Measurements from ENCODE around the gene LRIG3. TPM values are rescaled to one million over a fixed set of nuclear protein-coding genes. Genes with fewer than 3 reads are reported as not detected.

LRIG3 gene
- total and polyA plus RNA-seq, 9 of the 15 experiments (the other 6 are each of a cell fraction or from before 2014, with no cell fraction given): 0.18 TPM; not detected in 8

DNA sequence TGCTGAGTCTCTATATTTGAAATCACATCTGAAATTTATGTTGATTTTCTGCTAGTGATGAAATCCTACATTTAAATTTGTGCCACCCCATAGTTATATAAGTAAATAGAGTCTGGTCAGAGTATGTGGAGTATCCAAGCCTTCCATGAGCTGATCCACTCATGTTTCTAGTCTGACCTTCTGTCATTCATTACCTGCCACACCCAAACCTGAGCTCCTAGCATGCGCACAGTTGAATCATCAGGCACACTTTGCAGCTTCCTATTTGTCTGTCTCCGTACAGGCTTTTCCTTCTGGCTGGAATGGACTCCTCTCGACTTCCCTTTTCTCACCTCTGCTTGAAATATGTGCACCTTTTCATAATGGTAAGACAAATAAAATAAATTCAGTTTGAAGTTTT is 45.3 kb upstream of the LRIG3 start (continued):
- TF ChIP-seq, protein P1, sequence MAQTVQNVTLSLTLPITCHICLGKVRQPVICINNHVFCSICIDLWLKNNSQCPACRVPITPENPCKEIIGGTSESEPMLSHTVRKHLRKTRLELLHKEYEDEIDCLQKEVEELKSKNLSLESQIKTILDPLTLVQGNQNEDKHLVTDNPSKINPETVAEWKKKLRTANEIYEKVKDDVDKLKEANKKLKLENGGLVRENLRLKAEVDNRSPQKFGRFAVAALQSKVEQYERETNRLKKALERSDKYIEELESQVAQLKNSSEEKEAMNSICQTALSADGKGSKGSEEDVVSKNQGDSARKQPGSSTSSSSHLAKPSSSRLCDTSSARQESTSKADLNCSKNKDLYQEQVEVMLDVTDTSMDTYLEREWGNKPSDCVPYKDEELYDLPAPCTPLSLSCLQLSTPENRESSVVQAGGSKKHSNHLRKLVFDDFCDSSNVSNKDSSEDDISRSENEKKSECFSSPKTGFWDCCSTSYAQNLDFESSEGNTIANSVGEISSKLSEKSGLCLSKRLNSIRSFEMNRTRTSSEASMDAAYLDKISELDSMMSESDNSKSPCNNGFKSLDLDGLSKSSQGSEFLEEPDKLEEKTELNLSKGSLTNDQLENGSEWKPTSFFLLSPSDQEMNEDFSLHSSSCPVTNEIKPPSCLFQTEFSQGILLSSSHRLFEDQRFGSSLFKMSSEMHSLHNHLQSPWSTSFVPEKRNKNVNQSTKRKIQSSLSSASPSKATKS (CRISPR knock-in tag; IDR thresholded peaks at IDR 0.05): no peak

DNA sequence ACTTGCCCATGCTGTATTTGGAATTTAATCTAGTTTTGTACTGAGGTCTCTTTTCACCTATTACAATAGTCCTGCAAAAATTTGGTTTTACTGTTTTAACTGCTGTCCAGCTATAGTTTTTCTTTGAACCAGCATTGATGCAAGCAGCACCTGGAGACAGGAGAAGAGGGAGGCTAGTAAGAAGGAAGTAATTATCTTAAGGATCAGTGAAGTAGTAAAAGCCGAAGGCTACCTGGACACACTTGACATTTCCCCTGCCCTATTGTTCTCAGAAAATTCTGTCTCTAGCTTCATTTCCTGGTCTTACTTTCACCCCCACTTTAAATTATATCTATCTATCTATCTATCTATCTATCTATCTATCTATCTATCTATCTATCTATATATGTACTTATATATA is 43.5 kb upstream of the LRIG3 start:
- no peaks in the 10 kb centered on the region for H3K4me1 ChIP-seq (replicated peaks in 1 of 2; ENCODE audit: control insufficient read depth in 2 of 2, insufficient read depth in 2 of 2, low read length in 2 of 2)
- ChIA-PET CTCF (ENCODE audit: low intra/inter-chr PET ratio) (no interaction called here), POLR2A (no interaction called here)
- no TSS peak for BruUV-seq (replicated peaks)
- TF ChIP-seq COPS2 (conservative IDR thresholded peaks at IDR 0.05) (no peak), NR2C2 (CRISPR knock-in tag; IDR thresholded peaks at IDR 0.05) (no peak), NR2C2 (tag; IDR thresholded peaks at IDR 0.05) (no peak)
- H3K9me3 ChIP-seq (replicated peaks; ENCODE audit: control insufficient read depth, insufficient read depth, low read depth, low read length): no peaks in the 10 kb centered on the region
- H2AFZ ChIP-seq (ENCODE audit: low read depth, low read length): no peak overlapping the region
- no peaks in the 10 kb centered on the region for H3K36me3 ChIP-seq (ENCODE audit: control insufficient read depth, insufficient read depth, low read length)
- in situ Hi-C loops (cut with MboI) (no loop called here), intact Hi-C loops (cut with micrococcal nuclease) (no loop called here)
- H4K20me1 ChIP-seq (replicated peaks; ENCODE audit: control insufficient read depth, insufficient read depth, low read length): no peaks in the 10 kb centered on the region
- H3K9me1 ChIP-seq (ENCODE audit: control insufficient read depth, insufficient read depth, low read length): no peaks in the 10 kb centered on the region
- no peak overlapping the region for H3K9ac ChIP-seq (ENCODE audit: insufficient read depth in 1 of 2, low read depth in 2 of 2, low read length in 2 of 2)
- H3K79me2 ChIP-seq (ENCODE audit: control insufficient read depth, insufficient read depth, low read length): no peaks in the 10 kb centered on the region
- DNase-seq (ENCODE audit: extremely low read depth in 1 of 4, low spot score in 3 of 4) (no peak), FAIRE-seq (no peak), ATAC-seq (no peak)
- H3K4me2 ChIP-seq (ENCODE audit: insufficient read depth, low read length): no peak overlapping the region
- H3K27me3 ChIP-seq (ENCODE audit: control insufficient read depth in 2 of 2, insufficient read depth in 2 of 2, low read length in 2 of 2): no peaks in the 10 kb centered on the region
- no peak overlapping the region for H3K27ac ChIP-seq (ENCODE audit: extremely low read depth, low read depth, low read length)
- 0% methylated on average over 1 of the region's 1 CpG for WGBS (ENCODE audit: insufficient coverage, low coverage, missing lambda C conversion rate)
- no peak overlapping the region for H3K4me3 ChIP-seq

Data from K562 (cell line).